SK-N-SH (cell line): ENCODE measurements around the gene NDEL1. TPM values are rescaled to one million over a fixed set of nuclear protein-coding genes. Genes with fewer than 3 reads are reported as not detected.

Source experiments
- CTCF ChIA-PET: fragments of 300-600, 350-600 bp; formaldehyde crosslinking; extraction: SDS; loops from one replicate; lab custom pipeline; 2021; lab: Yijun Ruan, JAX
- POLR2A ChIA-PET: fragments of 350-600 bp; sonication (Branson Sonifier 250); formaldehyde crosslinking; extraction: SDS; loops from one replicate; lab custom pipeline; 2020; ENCODE audit warnings: antibody characterized with exemption, inconsistent platforms; lab: Yijun Ruan, JAX
- DNase-seq: peaks from one replicate; pipeline ENCODE4 v3.0.0; 2012
- H2AFZ ChIP-seq: fragments of 200-600 bp; sonication (generic); 2 replicates; pipeline ENCODE4 v1.8.1; 2016; ENCODE audit warnings: antibody characterized with exemption, mild to moderate bottlenecking, low read depth
- H3F3A ChIP-seq: fragments of 200-600 bp; sonication (generic); replicated peaks from 2 replicates; pipeline ENCODE3; 2016; ENCODE audit warnings: antibody characterized with exemption, mild to moderate bottlenecking; ENCODE audit not compliant: insufficient read depth
- H3K27ac ChIP-seq, 2 experiments: fragments of 200-500 bp in 1 of 2; fragments of 200-600 bp in 1 of 2; sonication (Bioruptor generic) in 1 of 2; sonication (generic), shearing (Covaris generic) in 1 of 2; 2 replicates each; pipeline versions ENCODE4 v1.5.1 to v1.6.1; 2014 to 2016; ENCODE audit warnings: low read depth in 2 of 2, inconsistent platforms in 1 of 2, low read length in 1 of 2, mild to moderate bottlenecking in 1 of 2, mixed read lengths in 1 of 2
- H3K27me3 ChIP-seq: fragments of 200-600 bp; sonication (generic), shearing (Covaris generic); 2 replicates; pipeline ENCODE4 v1.6.1; 2016; ENCODE audit warnings: mixed run types; ENCODE audit not compliant: insufficient read depth
- H3K36me3 ChIP-seq, 2 experiments: fragments of 200-500 bp in 1 of 2; fragments of 200-600 bp in 1 of 2; sonication (Bioruptor generic) in 1 of 2; sonication (generic) in 1 of 2; replicated peaks in 1 of 2; 2 replicates each; pipeline versions ENCODE3 to v1.5.1; 2014 to 2016; ENCODE audit warnings: low read length in 1 of 2, mild to moderate bottlenecking in 1 of 2; ENCODE audit not compliant: insufficient read depth in 2 of 2, control insufficient read depth in 1 of 2
- H3K4me1 ChIP-seq, 2 experiments: fragments of 200-500 bp in 1 of 2; fragments of 200-600 bp in 1 of 2; sonication (Bioruptor generic) in 1 of 2; sonication (generic), shearing (Covaris generic) in 1 of 2; 2 replicates each; pipeline versions ENCODE4 v1.5.1 to v1.6.1; 2014 to 2016; ENCODE audit warnings: low read depth in 1 of 2, low read length in 1 of 2, mixed run types in 1 of 2; ENCODE audit not compliant: insufficient read depth in 2 of 2, control insufficient read depth in 1 of 2
- H3K4me2 ChIP-seq: fragments of 200-600 bp; sonication (generic), shearing (Covaris generic); 2 replicates; pipeline ENCODE4 v1.6.1; 2017; ENCODE audit warnings: mixed run types
- H3K4me3 ChIP-seq, 2 experiments: fragments of 200-500 bp in 1 of 2; fragments of 200-600 bp in 1 of 2; sonication (Bioruptor generic) in 1 of 2; sonication (generic), shearing (Covaris generic) in 1 of 2; 2 replicates each; pipeline versions ENCODE4 v1.5.1 to v1.8.1; 2014 to 2016; ENCODE audit warnings: low read depth in 2 of 2, inconsistent platforms in 1 of 2, low read length in 1 of 2, mild to moderate bottlenecking in 1 of 2, mixed read lengths in 1 of 2, moderate library complexity in 1 of 2
- H3K79me2 ChIP-seq: fragments of 200-600 bp; sonication (generic); 2 replicates; pipeline ENCODE4 v1.8.1; 2017; ENCODE audit warnings: mild to moderate bottlenecking; ENCODE audit not compliant: insufficient read depth
- H3K9ac ChIP-seq: fragments of 200-600 bp; sonication (generic); 2 replicates; pipeline ENCODE4 v1.6.1; 2017; ENCODE audit warnings: mixed run types
- H3K9me2 ChIP-seq: fragments of 200-600 bp; sonication (generic); 2 replicates; pipeline ENCODE4 v1.6.1; 2017; ENCODE audit warnings: mixed run types
- H3K9me3 ChIP-seq: fragments of 200-600 bp; sonication (generic); 2 replicates; pipeline ENCODE4 v1.6.1; 2017; ENCODE audit warnings: mixed run types, mild to moderate bottlenecking, moderate library complexity
- H4K20me1 ChIP-seq: fragments of 200-600 bp; sonication (generic); 2 replicates; pipeline ENCODE4 v1.6.1; 2017; ENCODE audit warnings: mild to moderate bottlenecking, mixed run types; ENCODE audit not compliant: insufficient read depth
- ELF1 ChIP-seq: IDR thresholded peaks from 2 replicates; pipeline ENCODE4 v1.4.0; 2012
- EZH2phosphoT487 ChIP-seq: fragments of 200-600 bp; sonication (generic); IDR thresholded peaks from 2 replicates; pipeline ENCODE4 v1.6.1; 2017; ENCODE audit warnings: low read depth, mixed run types, mild to moderate bottlenecking, antibody characterized with exemption, moderate library complexity, borderline replicate concordance
- FOSL2 ChIP-seq: IDR thresholded peaks from 2 replicates; pipeline ENCODE4 v1.4.0; 2012; ENCODE audit warnings: low read depth, mild to moderate bottlenecking, moderate library complexity, borderline replicate concordance
- GABPA ChIP-seq: IDR thresholded peaks from 2 replicates; pipeline ENCODE4 v1.4.0; 2012; ENCODE audit warnings: low read depth, mild to moderate bottlenecking
- GATA2 ChIP-seq: sonication (generic); formaldehyde crosslinking; IDR thresholded peaks from 2 replicates; pipeline ENCODE4 v1.5.0; 2020; ENCODE audit warnings: mild to moderate bottlenecking, missing genetic modification reagents
- JUND ChIP-seq: IDR thresholded peaks from 2 replicates; pipeline ENCODE4 v1.4.0; 2012
- MXI1 ChIP-seq: IDR thresholded peaks from 2 replicates; pipeline ENCODE4 v1.6.1; 2012; ENCODE audit warnings: mild to moderate bottlenecking, low read depth, low read length, improper control_type of control experiment
- NFIC ChIP-seq: IDR thresholded peaks from 2 replicates; pipeline ENCODE4 v1.4.0; 2012; ENCODE audit warnings: borderline replicate concordance
- NRF1 ChIP-seq: IDR thresholded peaks from 2 replicates; pipeline ENCODE4 v1.6.1; 2012; ENCODE audit warnings: low read depth, mild to moderate bottlenecking, low read length
- POLR2AphosphoS5 ChIP-seq: IDR thresholded peaks from 2 replicates; pipeline ENCODE4 v1.6.1; 2012; ENCODE audit warnings: low read depth, low read length
- RCOR1 ChIP-seq: fragments of 150-350 bp; IDR thresholded peaks from 2 replicates; pipeline ENCODE4 v1.6.1; 2017; ENCODE audit warnings: antibody characterized with exemption, low read length
- RFX5 ChIP-seq: IDR thresholded peaks from 2 replicates; pipeline ENCODE4 v1.6.1; 2012; ENCODE audit warnings: mild to moderate bottlenecking, improper control_type of control experiment, low read length
- SIN3A ChIP-seq: IDR thresholded peaks from 2 replicates; pipeline ENCODE4 v1.6.1; 2012; ENCODE audit warnings: low read depth, mild to moderate bottlenecking, low read length, moderate library complexity, borderline replicate concordance
- SMC3 ChIP-seq: IDR thresholded peaks from 2 replicates; pipeline ENCODE4 v1.6.1; 2012; ENCODE audit warnings: low read depth, low read length, improper control_type of control experiment
- TAF1 ChIP-seq: IDR thresholded peaks from 2 replicates; pipeline ENCODE4 v1.6.1; 2012; ENCODE audit warnings: low read depth, mild to moderate bottlenecking, low read length, moderate library complexity, borderline replicate concordance
- TCF12 ChIP-seq: IDR thresholded peaks from 2 replicates; pipeline ENCODE4 v1.4.0; 2012
- TEAD4 ChIP-seq: IDR thresholded peaks from 2 replicates; pipeline ENCODE4 v1.4.0; 2012; ENCODE audit warnings: mild to moderate bottlenecking, borderline replicate concordance; ENCODE audit not compliant: insufficient read depth
- WGBS: methylation state at CpG from one replicate; pipeline ENCODE4 v1.1.6; 2017; ENCODE audit warnings: low lambda C conversion rate; 5-methylcytosine and 5-hydroxymethylcytosine counted together
- polyA plus RNA-seq, 3 experiments: library from polyadenylated mRNA; depleted of rRNA; stranded (reverse); fragments of >200 nt; gene quantifications; 2 replicates each; pipeline ENCODE4 v1.2.3, GENCODE V29; 2012
- TF ChIP-seq, protein P1 (sequence below): IDR thresholded peaks from 2 replicates; pipeline ENCODE4; 2012
- TF ChIP-seq, protein P2 (sequence below): fragments of 150-350 bp; IDR thresholded peaks from 2 replicates; pipeline ENCODE4 v1.6.1; 2017; ENCODE audit warnings: antibody characterized with exemption, low read length, low read depth, borderline replicate concordance
- TF ChIP-seq, protein P3 (sequence below): fragments of 150-350 bp; IDR thresholded peaks from 2 replicates; pipeline ENCODE4 v1.6.1; 2016; ENCODE audit warnings: mild to moderate bottlenecking, low read depth, low read length
- TF ChIP-seq, protein P4 (sequence below): IDR thresholded peaks from 2 replicates; pipeline ENCODE4 v1.4.0; 2012; ENCODE audit warnings: low read depth

The NDEL1 gene
- polyA plus RNA-seq, 1 of the 3 experiments (the other 2 are of a cell fraction) = 49.5 TPM

DNA sequence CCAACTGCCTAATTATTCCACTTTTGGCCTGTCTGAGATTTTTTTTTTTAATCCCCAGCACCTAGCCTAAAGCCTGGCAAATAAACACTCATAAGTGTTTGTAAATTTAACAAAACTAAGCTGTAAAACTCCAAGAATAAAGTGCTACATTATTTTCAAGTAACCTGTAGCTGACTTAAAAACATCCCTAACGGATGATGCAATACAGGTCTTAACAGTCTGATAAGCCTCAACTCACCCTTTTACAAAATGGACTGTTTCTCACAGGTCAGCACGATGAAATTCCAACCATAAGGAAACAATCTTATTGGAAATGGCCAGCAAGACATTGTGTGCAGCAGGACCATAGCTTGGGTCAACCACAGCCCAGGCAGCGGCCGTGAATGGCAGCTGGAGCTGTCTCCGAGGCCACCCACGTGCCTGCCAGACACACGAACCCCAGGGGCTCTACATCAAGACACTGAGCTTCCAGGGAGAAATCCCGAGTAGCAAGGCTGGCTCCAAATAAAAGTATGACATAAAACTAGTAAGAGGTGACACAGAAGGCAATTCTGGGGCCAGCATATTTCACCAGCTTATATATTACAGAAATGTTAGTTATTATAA is 58.9 kb downstream of the NDEL1 start:
- no peak overlapping the region for H3K9ac ChIP-seq
- peaks cover 49 to 74% of the 10 kb centered on the region in 2 experiments for H3K36me3 ChIP-seq
- H3K9me2 ChIP-seq = no peaks in the 10 kb centered on the region
- H3K27me3 ChIP-seq = no peaks in the 10 kb centered on the region
- ChIA-PET POLR2A (no interaction called here), CTCF (interaction anchor here (0.8 kb wide), 1 partner anchor 252 kb away, joined by 3 read pairs; no protein-coding TSS in a partner anchor)
- H4K20me1 ChIP-seq = no peaks in the 10 kb centered on the region
- no peak overlapping the region for H3K4me3 ChIP-seq
- no peaks in the 10 kb centered on the region for H3K4me1 ChIP-seq
- peaks cover 3% of the 10 kb centered on the region for H3F3A ChIP-seq
- 98% methylated on average over 8 of the region's 8 CpGs for WGBS
- no peak overlapping the region for H2AFZ ChIP-seq
- no peak overlapping the region for H3K27ac ChIP-seq
- H3K4me2 ChIP-seq = no peak overlapping the region
- TF ChIP-seq, protein P1, sequence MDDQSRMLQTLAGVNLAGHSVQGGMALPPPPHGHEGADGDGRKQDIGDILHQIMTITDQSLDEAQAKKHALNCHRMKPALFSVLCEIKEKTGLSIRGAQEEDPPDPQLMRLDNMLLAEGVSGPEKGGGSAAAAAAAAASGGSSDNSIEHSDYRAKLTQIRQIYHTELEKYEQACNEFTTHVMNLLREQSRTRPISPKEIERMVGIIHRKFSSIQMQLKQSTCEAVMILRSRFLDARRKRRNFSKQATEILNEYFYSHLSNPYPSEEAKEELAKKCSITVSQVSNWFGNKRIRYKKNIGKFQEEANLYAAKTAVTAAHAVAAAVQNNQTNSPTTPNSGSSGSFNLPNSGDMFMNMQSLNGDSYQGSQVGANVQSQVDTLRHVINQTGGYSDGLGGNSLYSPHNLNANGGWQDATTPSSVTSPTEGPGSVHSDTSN = no peak
- TF ChIP-seq FOSL2 (no peak), EZH2phosphoT487 (no peak), TAF1 (no peak), RFX5 (no peak), RCOR1 (no peak), JUND (no peak), SIN3A (no peak), POLR2AphosphoS5 (no peak), GABPA (no peak), SMC3 (no peak), MXI1 (no peak), ELF1 (no peak)
- TF ChIP-seq, protein P2, sequence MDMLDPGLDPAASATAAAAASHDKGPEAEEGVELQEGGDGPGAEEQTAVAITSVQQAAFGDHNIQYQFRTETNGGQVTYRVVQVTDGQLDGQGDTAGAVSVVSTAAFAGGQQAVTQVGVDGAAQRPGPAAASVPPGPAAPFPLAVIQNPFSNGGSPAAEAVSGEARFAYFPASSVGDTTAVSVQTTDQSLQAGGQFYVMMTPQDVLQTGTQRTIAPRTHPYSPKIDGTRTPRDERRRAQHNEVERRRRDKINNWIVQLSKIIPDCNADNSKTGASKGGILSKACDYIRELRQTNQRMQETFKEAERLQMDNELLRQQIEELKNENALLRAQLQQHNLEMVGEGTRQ = no peak
- H3K79me2 ChIP-seq = no peaks in the 10 kb centered on the region
- DNase-seq = no peak
- no peaks in the 10 kb centered on the region for H3K9me3 ChIP-seq

DNA sequence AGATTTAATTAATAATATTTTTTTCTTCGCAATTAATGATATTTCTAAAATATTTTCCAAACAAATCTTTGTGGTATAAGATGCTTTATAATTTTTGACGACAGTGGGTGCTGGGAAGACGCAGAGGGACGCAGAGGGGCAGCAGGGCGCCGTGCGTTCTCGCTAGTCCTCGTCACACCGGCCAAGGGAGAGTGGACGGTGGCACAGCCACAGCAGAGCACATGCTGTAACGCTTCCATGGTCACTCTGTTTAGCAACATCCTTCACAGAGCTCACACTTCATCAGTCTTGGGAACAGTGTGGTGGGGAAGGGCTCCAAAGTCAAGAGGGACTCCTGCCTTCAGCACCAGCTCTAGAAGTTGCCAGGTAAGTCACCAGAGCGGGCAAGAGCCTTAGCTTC is 60.4 kb downstream of the NDEL1 start:
- H3K4me3 ChIP-seq = no peak overlapping the region
- TF ChIP-seq, protein P3, sequence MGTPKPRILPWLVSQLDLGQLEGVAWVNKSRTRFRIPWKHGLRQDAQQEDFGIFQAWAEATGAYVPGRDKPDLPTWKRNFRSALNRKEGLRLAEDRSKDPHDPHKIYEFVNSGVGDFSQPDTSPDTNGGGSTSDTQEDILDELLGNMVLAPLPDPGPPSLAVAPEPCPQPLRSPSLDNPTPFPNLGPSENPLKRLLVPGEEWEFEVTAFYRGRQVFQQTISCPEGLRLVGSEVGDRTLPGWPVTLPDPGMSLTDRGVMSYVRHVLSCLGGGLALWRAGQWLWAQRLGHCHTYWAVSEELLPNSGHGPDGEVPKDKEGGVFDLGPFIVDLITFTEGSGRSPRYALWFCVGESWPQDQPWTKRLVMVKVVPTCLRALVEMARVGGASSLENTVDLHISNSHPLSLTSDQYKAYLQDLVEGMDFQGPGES = no peak
- TF ChIP-seq NRF1 (no peak), TEAD4 (no peak), EZH2phosphoT487 (no peak), NFIC (no peak), GABPA (no peak), GATA2 (no peak), TCF12 (no peak)
- TF ChIP-seq, protein P2 = no peak
- TF ChIP-seq, protein P4, sequence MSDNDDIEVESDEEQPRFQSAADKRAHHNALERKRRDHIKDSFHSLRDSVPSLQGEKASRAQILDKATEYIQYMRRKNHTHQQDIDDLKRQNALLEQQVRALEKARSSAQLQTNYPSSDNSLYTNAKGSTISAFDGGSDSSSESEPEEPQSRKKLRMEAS = no peak
- no peak overlapping the region for H3K27ac ChIP-seq
- H3K27me3 ChIP-seq = no peaks in the 10 kb centered on the region
- no peaks in the 10 kb centered on the region for H3K9me2 ChIP-seq
- 91% methylated on average over 13 of the region's 13 CpGs for WGBS
- no peaks in the 10 kb centered on the region for H3F3A ChIP-seq
- no peak for DNase-seq
- no peaks in the 10 kb centered on the region for H3K9me3 ChIP-seq
- no peaks in the 10 kb centered on the region for H4K20me1 ChIP-seq
- no peaks in the 10 kb centered on the region for H3K79me2 ChIP-seq
- no peak overlapping the region for H3K9ac ChIP-seq
- no peak overlapping the region for H3K4me2 ChIP-seq
- ChIA-PET CTCF (no interaction called here), POLR2A (interaction anchor here (0.7 kb wide), 1 partner anchor 16 kb away, joined by 3 read pairs; no protein-coding TSS in a partner anchor)
- H3K36me3 ChIP-seq = peaks cover 50 to 77% of the 10 kb centered on the region in 2 experiments
- H2AFZ ChIP-seq = no peak overlapping the region
- no peaks in the 10 kb centered on the region for H3K4me1 ChIP-seq
